Thymus (tissue), 11 donors: ENCODE measurements around the gene HCFC2. TPM values are rescaled to one million over a fixed set of nuclear protein-coding genes. Genes with fewer than 3 reads are reported as not detected.
A peak's percentile ranks its signal among the peaks of the same experiment; 100 is the strongest.

ENCODE experiments used
- DNase-seq, 9 donors: peaks; one replicate each; pipeline ENCODE4 v3.0.0-alpha.2; 2013; ENCODE audit warnings: low spot score in 9 of 9, low read depth in 6 of 9, missing footprints in 1 of 9
- H3K27ac ChIP-seq, 2 donors: one replicate each; pipeline ENCODE4 v1.5.1; 2013; ENCODE audit warnings: control low read depth in 1 of 2, low read depth in 1 of 2, low read length in 1 of 2, mild to moderate bottlenecking in 1 of 2, moderate library complexity in 1 of 2
- H3K27me3 ChIP-seq, 2 donors: one replicate each; pipeline ENCODE4 v1.5.1; 2013; ENCODE audit warnings: low read length in 1 of 2; ENCODE audit not compliant: control insufficient read depth in 2 of 2, insufficient read depth in 1 of 2
- H3K36me3 ChIP-seq, 2 donors: one replicate each; pipeline ENCODE4 v1.5.1; 2013; ENCODE audit warnings: low read length in 1 of 2, mild to moderate bottlenecking in 1 of 2, moderate library complexity in 1 of 2; ENCODE audit not compliant: control insufficient read depth in 2 of 2, insufficient read depth in 2 of 2
- H3K4me1 ChIP-seq, 2 donors: one replicate each; pipeline ENCODE4 v1.5.1; 2013; ENCODE audit warnings: low read length in 2 of 2; ENCODE audit not compliant: control insufficient read depth in 2 of 2, insufficient read depth in 2 of 2
- H3K4me3 ChIP-seq, 2 donors: one replicate each; pipeline ENCODE4 v1.5.1; 2013; ENCODE audit warnings: low read length in 2 of 2, control low read depth in 1 of 2, mild to moderate bottlenecking in 1 of 2
- H3K9me3 ChIP-seq, 2 donors: one replicate each; pipeline ENCODE4 v1.5.1; 2013; ENCODE audit warnings: low read length in 1 of 2, mild to moderate bottlenecking in 1 of 2; ENCODE audit not compliant: control insufficient read depth in 2 of 2, insufficient read depth in 1 of 2
- WGBS: extraction: QIAGEN DNeasy Blood & Tissue Kit; methylation state at CpG from one replicate; pipeline ENCODE4 v1.1.7; 2013; 5-methylcytosine and 5-hydroxymethylcytosine counted together
- polyA plus RNA-seq: library from polyadenylated mRNA; stranded (reverse); fragments of 200-250 nt; gene quantifications from one replicate; pipeline ENCODE4 v1.2.3, GENCODE V29; 2013
- total RNA-seq: library from RNA; stranded (reverse); fragments of 120-200 nt; gene quantifications from one replicate; pipeline ENCODE4 v1.2.4, GENCODE V29; 2013
- donor health status: healthy.

The HCFC2 gene
- total and polyA plus RNA-seq, 2 donors: 13.8 to 13.9 TPM

DNA sequence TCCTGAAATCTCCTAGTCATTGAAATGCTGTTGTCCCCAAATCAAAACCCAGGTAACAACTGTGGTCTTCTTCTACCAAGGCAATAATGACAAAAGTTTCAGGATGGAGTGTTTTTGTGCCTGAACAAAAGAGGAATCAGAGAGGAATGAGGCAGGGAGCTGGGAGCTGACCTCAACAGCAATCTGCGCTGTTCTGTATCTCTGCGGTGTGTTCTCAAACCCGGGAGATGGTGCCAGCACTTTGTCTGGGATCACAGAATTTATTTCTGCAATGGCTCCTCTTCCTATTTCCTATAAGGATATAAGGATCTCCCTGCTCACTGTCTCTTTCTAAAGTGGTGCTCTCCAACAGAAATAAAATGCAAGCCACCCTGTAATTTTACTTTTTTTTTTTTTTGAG is 13.9 kb upstream of the HCFC2 start:
- DNase-seq: no peak
- no peak overlapping the region for H3K27ac ChIP-seq
- 56% methylated on average over 3 of the region's 3 CpGs for WGBS
- H3K9me3 ChIP-seq: no peaks in the 10 kb centered on the region
- no peaks in the 10 kb centered on the region for H3K4me1 ChIP-seq
- no peaks in the 10 kb centered on the region for H3K36me3 ChIP-seq
- H3K27me3 ChIP-seq: peaks cover 12 to 31% of the 10 kb centered on the region in 2 donors
- no peak overlapping the region for H3K4me3 ChIP-seq

DNA sequence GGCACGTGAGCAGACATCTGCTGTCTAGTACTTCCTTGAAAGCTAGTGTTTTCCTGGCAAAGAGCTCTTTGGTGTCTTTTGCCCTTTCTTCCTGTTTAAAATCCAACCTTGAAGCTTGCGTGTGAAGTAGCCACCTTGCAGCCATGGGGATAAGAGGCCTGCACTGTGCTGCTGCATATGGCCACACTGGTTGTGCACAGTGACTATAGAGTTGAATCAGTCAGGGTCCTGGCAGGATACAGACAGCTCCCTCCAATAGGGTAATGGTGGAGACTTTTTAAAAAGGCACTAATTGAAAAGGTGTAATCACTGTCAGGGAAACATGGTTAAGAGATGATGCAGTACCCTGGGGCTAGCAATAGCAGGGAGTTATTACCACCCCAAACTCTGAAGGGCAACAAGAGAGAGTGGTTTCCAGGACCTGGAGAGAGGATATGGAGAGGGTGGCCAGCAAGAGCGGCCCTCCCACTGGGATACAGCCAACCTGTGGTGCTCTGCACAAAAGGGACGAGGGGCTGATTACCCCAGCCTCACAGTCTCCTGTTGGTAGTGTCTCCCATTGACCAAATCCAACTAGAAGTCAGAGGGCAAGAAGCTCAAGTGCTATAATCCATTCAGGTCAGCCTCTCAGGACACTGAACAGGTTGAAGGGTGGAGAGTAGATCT is 9.5 kb upstream of the HCFC2 start:
- Histone ChIP-seq H3K4me1 (no peaks in the 10 kb centered on the region), H3K27me3 (peaks cover 7 to 21% of the 10 kb centered on the region in 2 donors), H3K36me3 (no peaks in the 10 kb centered on the region), H3K9me3 (no peaks in the 10 kb centered on the region), H3K27ac (no peak overlapping the region), H3K4me3 (no peak overlapping the region)
- DNase-seq: no peak
- 83% methylated on average over 4 of the region's 4 CpGs for WGBS

DNA sequence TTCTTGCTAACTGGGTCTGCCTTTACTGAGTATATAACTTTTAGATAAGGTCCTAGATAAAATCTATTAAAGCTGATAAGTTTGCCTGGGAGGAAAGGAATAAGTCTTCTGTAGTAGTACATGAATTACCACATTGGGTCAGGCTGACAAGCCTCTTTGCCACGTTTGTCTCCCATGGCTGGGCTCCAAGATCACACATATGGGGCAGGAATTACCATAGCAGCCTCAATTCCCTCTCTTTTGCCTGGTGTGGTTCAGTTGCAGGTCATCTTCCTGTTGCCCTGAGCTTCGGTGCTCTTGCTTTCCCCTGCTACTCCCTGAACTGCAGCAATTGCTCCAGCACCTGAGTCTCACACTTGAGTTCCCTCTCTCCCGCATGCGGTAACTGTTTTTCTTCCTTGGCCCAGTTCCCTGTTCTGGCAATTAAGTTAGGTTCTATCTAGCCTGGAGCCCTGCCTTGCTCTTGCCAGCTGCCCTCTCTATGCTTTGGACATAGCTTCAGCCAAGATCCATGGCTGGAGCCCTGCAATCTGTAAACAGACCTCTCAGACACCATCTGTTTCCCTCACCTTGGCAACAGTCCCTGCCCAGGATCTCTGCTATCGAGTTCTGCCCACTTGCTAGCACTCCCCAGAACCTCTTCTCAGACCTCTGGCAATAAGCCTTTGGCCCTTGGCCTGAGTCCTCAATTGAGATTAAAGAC is 8.5 kb upstream of the HCFC2 start:
- Histone ChIP-seq H3K27ac (no peak overlapping the region), H3K4me3 (no peak overlapping the region), H3K27me3 (peaks cover 0 to 10% of the 10 kb centered on the region in 2 donors), H3K9me3 (no peaks in the 10 kb centered on the region), H3K4me1 (no peaks in the 10 kb centered on the region), H3K36me3 (no peaks in the 10 kb centered on the region)
- DNase-seq: no peak
- 78% methylated on average over 5 of the region's 5 CpGs for WGBS

DNA sequence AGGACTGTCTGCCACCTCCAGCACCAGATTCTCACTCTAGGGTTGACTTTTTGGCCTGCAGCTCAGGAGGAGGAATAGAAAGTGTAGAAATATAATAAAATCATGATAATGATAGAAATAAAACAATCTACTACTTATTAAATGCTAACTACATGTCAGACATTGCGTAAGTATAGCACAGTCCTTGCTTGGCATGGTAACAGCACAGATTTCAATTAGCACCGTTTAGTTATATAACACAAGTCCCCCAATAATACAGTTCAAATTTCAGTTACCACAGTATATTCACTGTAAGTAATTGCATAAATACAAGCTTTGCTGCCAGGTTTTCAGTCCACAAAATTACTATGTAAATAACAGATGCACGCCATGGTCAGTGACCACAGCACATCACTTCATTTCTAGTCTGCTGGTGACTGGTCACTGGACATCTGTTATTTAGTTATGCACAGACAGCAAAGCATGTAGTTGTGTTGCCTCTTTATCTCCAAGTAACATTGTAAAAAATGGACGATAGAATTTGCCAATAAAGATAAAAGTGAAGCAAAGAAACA is 7.8 kb upstream of the HCFC2 start:
- H3K9me3 ChIP-seq: no peaks in the 10 kb centered on the region
- H3K4me3 ChIP-seq: no peak overlapping the region
- 94% methylated on average over 4 of the region's 4 CpGs for WGBS
- H3K27ac ChIP-seq: no peak overlapping the region
- DNase-seq: no peak
- H3K27me3 ChIP-seq: peaks cover 0 to 8% of the 10 kb centered on the region in 2 donors
- no peaks in the 10 kb centered on the region for H3K36me3 ChIP-seq
- no peaks in the 10 kb centered on the region for H3K4me1 ChIP-seq

DNA sequence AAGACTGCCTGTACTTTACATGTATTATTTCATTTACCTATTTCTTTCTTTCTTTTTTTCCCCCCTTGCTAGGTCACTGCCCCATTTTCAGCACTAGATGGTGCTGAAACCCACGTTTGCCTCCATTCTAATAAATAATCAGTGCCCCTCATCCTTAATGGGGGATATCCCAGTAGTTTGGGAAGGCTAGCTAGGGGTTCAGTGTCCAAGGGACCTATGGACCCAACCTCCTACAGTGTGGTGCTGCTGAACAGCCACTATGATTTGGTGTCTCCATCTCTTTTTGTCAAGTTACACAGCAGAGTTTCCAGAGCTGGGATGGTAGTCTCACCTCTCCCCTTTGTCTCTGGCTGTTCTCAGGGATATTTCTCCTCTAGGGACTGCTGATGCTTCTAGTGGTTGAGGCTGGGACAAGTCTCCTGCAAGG is 6.5 kb upstream of the HCFC2 start:
- no peak overlapping the region for H3K4me3 ChIP-seq
- H3K36me3 ChIP-seq: no peaks in the 10 kb centered on the region
- H3K4me1 ChIP-seq: no peaks in the 10 kb centered on the region
- DNase-seq: peak in 2 of 9 donors; percentile 11 to 15
- no peak overlapping the region for H3K27ac ChIP-seq
- 8% methylated on average over 1 of the region's 1 CpG for WGBS
- no peaks in the 10 kb centered on the region for H3K9me3 ChIP-seq
- H3K27me3 ChIP-seq: peaks cover 0 to 4% of the 10 kb centered on the region in 2 donors

DNA sequence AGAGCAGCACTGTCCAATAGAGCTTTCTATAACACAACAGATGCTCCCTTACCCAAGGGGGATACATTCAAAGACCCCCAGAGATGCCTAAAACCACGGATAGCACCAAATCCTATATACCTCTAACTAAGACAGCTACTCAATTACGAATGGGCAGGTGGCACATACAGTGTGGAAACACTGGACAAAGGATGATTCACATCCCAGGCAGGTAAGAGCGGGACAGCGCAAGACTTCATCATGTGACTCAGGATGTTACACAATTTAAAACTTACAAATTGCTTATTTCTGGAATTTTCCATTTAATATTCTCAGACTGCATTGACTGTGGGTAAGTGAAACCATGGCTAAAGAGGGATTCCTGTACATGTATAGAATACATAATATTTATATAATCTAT is 5.5 kb upstream of the HCFC2 start:
- no peak overlapping the region for H3K27ac ChIP-seq
- 97% methylated on average over 4 of the region's 4 CpGs for WGBS
- H3K27me3 ChIP-seq: peaks cover 0 to 3% of the 10 kb centered on the region in 2 donors
- H3K4me3 ChIP-seq: no peak overlapping the region
- H3K36me3 ChIP-seq: no peaks in the 10 kb centered on the region
- H3K9me3 ChIP-seq: no peaks in the 10 kb centered on the region
- peaks cover 0 to 4% of the 10 kb centered on the region in 2 donors for H3K4me1 ChIP-seq
- no peak for DNase-seq

DNA sequence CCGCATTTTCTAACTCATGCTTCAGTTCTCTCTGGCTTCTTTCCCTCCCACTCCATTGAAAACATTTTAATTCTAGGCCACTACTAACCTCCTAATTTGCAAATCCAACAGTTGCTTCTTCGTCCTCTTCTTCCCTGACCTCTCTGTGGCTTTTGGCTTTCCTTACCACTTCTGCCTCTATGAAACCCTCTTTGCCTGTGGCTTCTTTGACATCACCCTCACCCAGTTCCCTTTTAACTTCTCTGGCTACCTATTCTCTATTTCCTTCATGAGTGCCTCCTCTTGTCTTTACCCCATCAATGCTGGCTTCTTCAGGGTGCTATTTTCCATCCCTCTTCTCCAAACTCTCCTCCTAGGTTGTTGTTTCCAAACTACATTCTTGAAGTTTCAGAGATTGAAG is 4.4 kb upstream of the HCFC2 start:
- H3K27me3 ChIP-seq: peaks cover 0 to 3% of the 10 kb centered on the region in 2 donors
- no peak overlapping the region for H3K27ac ChIP-seq
- H3K4me1 ChIP-seq: peaks cover 0 to 5% of the 10 kb centered on the region in 2 donors

DNA sequence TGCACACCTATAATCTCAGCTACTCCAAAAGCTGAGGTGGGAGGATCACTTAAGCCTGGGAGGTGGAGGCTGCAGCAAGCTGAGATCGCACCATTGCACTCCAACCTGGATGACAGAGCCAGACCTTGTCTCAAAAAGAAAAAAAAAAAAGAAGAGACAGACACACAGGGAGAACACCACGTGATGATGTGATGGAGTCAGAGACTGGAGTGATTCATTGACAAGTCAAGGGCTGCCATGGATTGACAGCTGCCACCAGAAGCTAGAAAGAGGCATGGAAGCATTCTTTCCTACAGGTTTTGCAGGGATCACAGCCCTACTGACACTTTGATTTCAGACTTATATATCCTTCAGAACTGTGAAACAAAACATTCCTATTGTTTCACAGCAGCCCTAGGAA is 3.5 kb upstream of the HCFC2 start:
- 89% methylated on average over 2 of the region's 2 CpGs for WGBS
- peaks cover 0 to 3% of the 10 kb centered on the region in 2 donors for H3K27me3 ChIP-seq
- H3K27ac ChIP-seq: no peak overlapping the region
- H3K36me3 ChIP-seq: no peaks in the 10 kb centered on the region
- no peak overlapping the region for H3K4me3 ChIP-seq
- DNase-seq: no peak
- H3K9me3 ChIP-seq: no peaks in the 10 kb centered on the region
- peaks cover 8 to 14% of the 10 kb centered on the region in 2 donors for H3K4me1 ChIP-seq

More for the DNA sequence above, 4.4 kb upstream of the HCFC2 start:
- DNase-seq: no peak
- no peaks in the 10 kb centered on the region for H3K36me3 ChIP-seq
- H3K9me3 ChIP-seq: no peaks in the 10 kb centered on the region
- WGBS: 58% methylated on average over 2 of the region's 2 CpGs
- no peak overlapping the region for H3K4me3 ChIP-seq

DNA sequence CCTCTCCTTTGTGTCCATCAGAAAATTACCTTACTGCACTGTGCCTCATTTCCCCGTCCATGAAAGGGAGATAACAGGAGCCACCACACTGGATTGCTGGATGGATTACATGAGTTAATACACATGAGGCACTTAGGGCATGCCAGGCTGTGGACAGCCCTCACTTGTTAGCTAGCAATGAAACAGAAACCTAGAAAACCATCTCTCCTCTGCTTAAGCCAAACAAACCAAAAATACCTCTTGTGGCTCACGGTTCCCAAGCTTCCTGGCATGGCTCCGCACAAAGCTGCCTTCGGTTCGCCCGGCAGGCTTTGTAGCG is 660 bp upstream of the HCFC2 start:
- peak in 3 of 9 donors; percentile 6 to 18 (median 15) for DNase-seq
- Histone ChIP-seq H3K9me3 (no peaks in the 10 kb centered on the region), H3K4me3 (peak overlapping the region; percentile 83 to 94), H3K4me1 (peaks cover 12 to 14% of the 10 kb centered on the region in 2 donors), H3K36me3 (peaks cover 0 to 7% of the 10 kb centered on the region in 2 donors), H3K27ac (peak overlapping the region in 1 of 2 donors; percentile 81), H3K27me3 (peaks cover 0 to 3% of the 10 kb centered on the region in 2 donors)
- 2% methylated on average over 7 of the region's 7 CpGs for WGBS
